Body of pancreas (tissue), 4 donors: ENCODE data around the gene URM1. TPM values are rescaled to one million over a fixed set of nuclear protein-coding genes. Genes with fewer than 3 reads are reported as not detected.

Source experiments
- ATAC-seq: fragments of 150-250 bp; one replicate; pipeline ENCODE4 v1.9.1; 2016
- DNase-seq, 4 donors: peaks; one replicate each; pipeline ENCODE4 v3.0.0-alpha.2; 2019
- H3K27ac ChIP-seq, 4 donors: fragments of 200-600 bp; sonication (generic); 1 replicate in 3 of 4; 2 replicates in 1 of 4; pipeline versions ENCODE4 v1.5.1 to v1.6.1; 2016 to 2019; ENCODE audit warnings: mild to moderate bottlenecking in 1 of 4, mixed read lengths in 1 of 4, moderate library complexity in 1 of 4
- H3K27me3 ChIP-seq, 2 donors: fragments of 200-600 bp; sonication (generic); one replicate each; pipeline ENCODE4 v1.6.0; 2016; ENCODE audit warnings: mild to moderate bottlenecking in 1 of 2
- H3K36me3 ChIP-seq, 2 donors: fragments of 200-600 bp; sonication (generic); replicated peaks in 1 of 2; 2 replicates each; pipeline ENCODE4 v1.5.1; 2016; ENCODE audit warnings: low read depth in 2 of 2; ENCODE audit not compliant: insufficient read depth in 1 of 2
- H3K4me1 ChIP-seq: fragments of 200-600 bp; sonication (generic); one replicate; pipeline ENCODE4 v1.6.0; 2016
- H3K4me3 ChIP-seq, 2 donors: fragments of 200-600 bp; sonication (generic); 1 replicate in 1 of 2; 2 replicates in 1 of 2; pipeline ENCODE4 v1.5.1; 2016 to 2019
- H3K9me3 ChIP-seq, 3 donors: fragments of 200-600 bp; sonication (generic); 1 replicate in 2 of 3; 2 replicates in 1 of 3; pipeline ENCODE4 v1.5.1; 2016
- CTCF ChIP-seq, 7 experiments: fragments of 450-650 bp in 4 of 7; fragments of 200-600 bp in 3 of 7; sonication (generic) in 3 of 7; IDR thresholded peaks; one replicate each; pipeline ENCODE4 v1.5.1; 2016 to 2019; ENCODE audit warnings: antibody characterized with exemption in 7 of 7
- POLR2A ChIP-seq, 3 donors: fragments of 450-650 bp; IDR thresholded peaks; one replicate each; pipeline ENCODE4 v1.6.1; 2016; ENCODE audit warnings: antibody characterized with exemption in 3 of 3, mild to moderate bottlenecking in 2 of 3
- WGBS, 2 donors: methylation state at CpG; one replicate each; pipeline ENCODE4 v1.1.5; 2017; 5-methylcytosine and 5-hydroxymethylcytosine counted together
- intact Hi-C: fragments of 100-400 bp; cut with DNase I; formaldehyde crosslinking; loops from one replicate; pipeline ENCODE4 v1.15.1; 2023
- total RNA-seq, 2 donors: library from RNA; depleted of rRNA; stranded (reverse); fragments of >200 nt; gene quantifications; one replicate each; pipeline ENCODE4 v1.1.0, GENCODE V29; 2016

URM1 gene
- total RNA-seq, 2 donors from 2014 or later = 15.6 to 23.4 TPM

- Histone ChIP-seq H3K4me1 (peaks cover 24% of the 10 kb centered on the region), H3K27me3 (no peaks in the 10 kb centered on the region), H3K36me3 (no peaks in the 10 kb centered on the region), H3K4me3 (no peak overlapping the region), H3K9me3 (no peaks in the 10 kb centered on the region), H3K27ac (peak overlapping the region in 1 of 4 donors; percentile 48)
- ATAC-seq = no peak
- TF ChIP-seq POLR2A (IDR thresholded peaks at IDR 0.05) (no peak), CTCF (IDR thresholded peaks at IDR 0.05) (no peak)
- intact Hi-C loops = no loop called here
- DNase-seq = no peak
- WGBS, 2 donors = 50 to 57% methylated on average over 2 to 3 of the region's 3 CpGs
Observed at GRCh38 chr9:128362774-128363173, 8.4 kb upstream of the URM1 start.

DNA sequence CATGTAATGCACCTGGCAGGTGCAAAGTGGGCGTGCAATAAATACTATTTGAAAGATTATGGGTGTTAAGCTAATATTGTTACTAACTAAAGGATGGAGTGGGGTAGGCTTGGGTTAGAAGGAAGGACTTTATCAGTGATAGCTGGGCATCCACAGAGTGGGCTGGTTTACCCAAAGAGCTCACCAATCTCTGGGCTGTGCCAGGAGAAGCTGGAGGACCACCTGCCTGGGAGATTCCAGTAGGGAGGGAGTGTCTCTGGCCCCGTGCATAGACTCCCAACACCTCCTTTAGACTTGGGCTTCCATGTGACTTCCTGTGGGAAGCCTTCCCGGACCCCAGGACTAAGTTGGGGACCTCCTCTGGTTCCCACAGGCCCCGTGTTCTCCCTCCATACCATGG, 5.6 kb upstream of the URM1 start:
- ATAC-seq = no peak
- intact Hi-C loops = no loop called here
- peaks cover 32% of the 10 kb centered on the region for H3K4me1 ChIP-seq
- 60 to 70% methylated on average over 2 to 4 of the region's 4 CpGs for WGBS, 2 donors
- no peak for DNase-seq
- no peak overlapping the region for H3K27ac ChIP-seq
- no peak overlapping the region for H3K4me3 ChIP-seq
- no peaks in the 10 kb centered on the region for H3K36me3 ChIP-seq
- no peak for TF ChIP-seq CTCF (IDR thresholded peaks at IDR 0.05)
- TF ChIP-seq POLR2A (IDR thresholded peaks at IDR 0.05) = no peak
- no peaks in the 10 kb centered on the region for H3K27me3 ChIP-seq
- H3K9me3 ChIP-seq = no peaks in the 10 kb centered on the region

DNA sequence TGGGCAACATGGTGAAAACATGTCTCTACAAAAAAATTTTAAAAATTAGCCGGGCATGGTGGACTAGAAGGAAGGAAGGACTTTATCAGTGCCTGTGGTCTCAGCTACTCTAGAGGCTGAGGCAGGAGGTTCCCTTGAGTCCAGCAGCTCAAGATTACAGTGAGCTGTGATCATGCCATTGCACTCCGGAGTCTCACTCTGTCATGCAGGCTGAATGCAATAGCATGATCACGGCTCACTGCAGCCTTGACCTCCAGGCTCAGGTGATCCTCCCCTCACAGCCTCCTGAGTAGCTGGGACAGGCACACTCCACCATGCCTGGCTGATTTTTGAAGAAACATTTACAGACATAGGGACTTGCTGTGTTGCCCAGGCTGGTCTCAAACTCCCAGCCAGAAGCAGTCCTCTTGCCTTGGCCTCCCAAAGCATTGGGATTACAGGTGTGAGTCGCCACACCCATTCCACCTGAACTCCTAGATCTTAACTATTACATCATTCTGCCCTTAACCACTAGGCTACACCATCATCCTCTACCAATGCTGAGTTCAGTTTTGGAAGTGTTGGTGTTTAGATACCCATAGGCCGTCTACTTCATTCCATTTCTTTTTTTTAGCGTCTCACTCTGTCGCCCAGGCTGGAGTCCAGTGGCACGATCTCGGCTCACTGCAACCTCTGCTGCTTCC, 2.0 kb upstream of the URM1 start:
- Histone ChIP-seq H3K27ac (no peak overlapping the region), H3K27me3 (no peaks in the 10 kb centered on the region), H3K4me3 (no peak overlapping the region), H3K36me3 (no peaks in the 10 kb centered on the region), H3K4me1 (peaks cover 30% of the 10 kb centered on the region), H3K9me3 (no peaks in the 10 kb centered on the region)
- ATAC-seq (no peak), DNase-seq (no peak)
- intact Hi-C loops = no loop called here
- TF ChIP-seq CTCF (IDR thresholded peaks at IDR 0.05) (no peak), POLR2A (IDR thresholded peaks at IDR 0.05) (no peak)
- 92 to 95% methylated on average over 9 of the region's 9 CpGs for WGBS, 2 donors

DNA sequence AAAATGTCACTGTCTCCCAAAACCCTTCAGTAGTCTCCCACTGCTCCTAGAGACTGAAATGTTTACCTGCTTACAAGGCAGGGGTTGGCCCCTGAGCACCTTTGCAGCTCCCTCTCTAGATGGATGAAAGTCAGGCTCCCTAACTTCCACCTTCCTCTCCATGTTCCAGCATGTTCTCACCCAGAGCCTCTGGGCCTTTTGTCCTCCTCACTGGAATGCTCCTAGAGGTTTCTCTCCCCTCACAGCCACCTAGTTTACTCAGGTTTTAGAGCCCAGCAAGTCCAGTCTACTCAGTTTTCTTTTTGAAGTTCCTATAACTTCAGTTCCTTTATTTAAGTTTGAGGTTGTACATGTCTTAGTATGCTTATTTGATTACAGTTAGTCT, 815 bp upstream of the URM1 start:
- intact Hi-C loops = no loop called here
- ATAC-seq = no peak

More for the DNA sequence above, 815 bp upstream of the URM1 start:
- Histone ChIP-seq H3K36me3 (no peaks in the 10 kb centered on the region), H3K27me3 (no peaks in the 10 kb centered on the region), H3K4me3 (peak overlapping the region; percentile 77 to 88), H3K27ac (peak overlapping the region; percentile 79 to 96 (median 93)), H3K9me3 (no peaks in the 10 kb centered on the region), H3K4me1 (peaks cover 20% of the 10 kb centered on the region)
- DNase-seq = no peak
- no peak for TF ChIP-seq POLR2A (IDR thresholded peaks at IDR 0.05)
- no peak for TF ChIP-seq CTCF (IDR thresholded peaks at IDR 0.05)
